Thyroid gland (tissue), 4 donors: ENCODE results near the gene LRRC27. TPM values are rescaled to one million over a fixed set of nuclear protein-coding genes. Genes with fewer than 3 reads are reported as not detected.

Experiments
- DNase-seq, 2 donors: peaks; one replicate each; pipeline ENCODE4 v3.0.0-alpha.2; 2019
- H3K27ac ChIP-seq, 3 donors: fragments of 200-600 bp; sonication (generic); 1 replicate in 2 of 3; 2 replicates in 1 of 3; pipeline ENCODE4 v1.5.1; 2016 to 2019; ENCODE audit warnings: mild to moderate bottlenecking in 1 of 3, moderate library complexity in 1 of 3
- H3K27me3 ChIP-seq: fragments of 200-600 bp; sonication (generic); one replicate; pipeline ENCODE4 v1.5.1; 2019
- H3K36me3 ChIP-seq, 2 donors: fragments of 200-600 bp; sonication (generic); one replicate each; pipeline ENCODE4 v1.5.1; 2016 to 2019
- H3K4me1 ChIP-seq, 2 donors: fragments of 200-600 bp; sonication (generic); one replicate each; pipeline ENCODE4 v1.5.1; 2017 to 2019
- H3K4me3 ChIP-seq, 3 donors: fragments of 200-600 bp; sonication (generic); replicated peaks in 1 of 3; 1 replicate in 2 of 3; 2 replicates in 1 of 3; pipeline ENCODE4 v1.5.1; 2016; ENCODE audit warnings: mild to moderate bottlenecking in 1 of 3
- H3K9me3 ChIP-seq: fragments of 200-600 bp; sonication (generic); one replicate; pipeline ENCODE4 v1.5.1; 2017
- POLR2A ChIP-seq, 2 donors: fragments of 450-650 bp; IDR thresholded peaks; one replicate each; pipeline ENCODE4 v1.6.1; 2017; ENCODE audit warnings: antibody characterized with exemption in 2 of 2, mild to moderate bottlenecking in 2 of 2, moderate library complexity in 1 of 2
- WGBS, 2 donors: methylation state at CpG; one replicate each; pipeline ENCODE4 v1.1.5; 2017; 5-methylcytosine and 5-hydroxymethylcytosine counted together
- intact Hi-C: fragments of 100-400 bp; cut with DNase I; formaldehyde crosslinking; loops from one replicate; pipeline ENCODE4 v1.15.1; 2023
- total RNA-seq, 4 donors: library from RNA; depleted of rRNA; stranded (reverse); fragments of >200 nt; gene quantifications; one replicate each; pipeline ENCODE4 v1.2.3, GENCODE V29; 2016
- TF ChIP-seq, protein P1 (sequence below), 6 experiments: fragments of 200-600 bp in 3 of 6; fragments of 450-650 bp in 3 of 6; sonication (generic) in 3 of 6; IDR thresholded peaks; one replicate each; pipeline ENCODE4 v1.5.1; 2016 to 2019; ENCODE audit warnings: antibody characterized with exemption in 6 of 6, mild to moderate bottlenecking in 2 of 6, inconsistent platforms in 1 of 6, moderate library complexity in 1 of 6

The LRRC27 gene
- 10 to 100 TPM; 14.0 to 24.4 (median 19.4) TPM for total RNA-seq

DNA sequence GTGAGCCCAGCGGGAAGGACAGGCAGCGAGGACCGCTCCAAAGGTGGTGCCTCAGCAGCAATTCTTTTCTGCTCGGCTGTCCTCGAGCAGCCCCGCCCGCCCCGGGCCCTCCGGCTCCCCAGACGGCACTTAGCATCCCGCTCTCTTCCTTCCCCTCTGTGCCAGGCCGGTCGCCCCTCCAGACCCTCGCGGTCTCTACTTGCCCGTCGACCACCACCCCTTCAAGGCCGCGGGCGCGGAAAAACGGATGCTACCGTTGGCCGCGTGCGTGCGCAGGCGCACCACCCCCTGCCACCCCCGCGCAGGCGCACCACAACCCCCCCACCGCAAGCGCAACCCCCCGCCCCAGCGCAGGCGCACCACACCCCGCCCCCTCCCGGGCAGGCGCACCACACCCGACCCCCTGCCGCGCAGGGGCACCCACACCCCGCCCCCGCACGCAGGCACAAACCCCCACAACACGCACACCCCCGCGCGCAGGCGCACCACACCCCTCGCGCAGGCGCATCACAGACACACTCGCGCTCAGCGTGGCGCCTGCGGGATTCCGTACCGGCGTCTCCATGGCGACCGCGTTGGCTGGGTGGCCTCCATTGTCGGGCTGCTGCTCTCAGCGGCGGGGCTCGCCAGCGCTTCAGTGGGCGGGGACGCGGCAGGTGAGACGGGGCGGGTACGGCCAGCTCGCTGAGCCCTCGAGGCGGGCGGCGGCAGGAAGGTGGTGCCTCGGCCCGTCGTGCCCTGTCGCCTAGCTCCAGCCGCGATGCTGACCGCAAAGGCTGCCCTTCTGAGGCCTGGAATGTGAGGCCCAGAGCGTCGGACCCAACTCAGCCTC lies at the start of gene LRRC27:
LRRC27 (plus strand) TSS at position 593 of the 832 bp plus-strand sequence. CDS start 1,332 bp downstream, outside the sequence.
- DNase-seq: peak; percentile 99 to 100
- TF ChIP-seq, protein P1, sequence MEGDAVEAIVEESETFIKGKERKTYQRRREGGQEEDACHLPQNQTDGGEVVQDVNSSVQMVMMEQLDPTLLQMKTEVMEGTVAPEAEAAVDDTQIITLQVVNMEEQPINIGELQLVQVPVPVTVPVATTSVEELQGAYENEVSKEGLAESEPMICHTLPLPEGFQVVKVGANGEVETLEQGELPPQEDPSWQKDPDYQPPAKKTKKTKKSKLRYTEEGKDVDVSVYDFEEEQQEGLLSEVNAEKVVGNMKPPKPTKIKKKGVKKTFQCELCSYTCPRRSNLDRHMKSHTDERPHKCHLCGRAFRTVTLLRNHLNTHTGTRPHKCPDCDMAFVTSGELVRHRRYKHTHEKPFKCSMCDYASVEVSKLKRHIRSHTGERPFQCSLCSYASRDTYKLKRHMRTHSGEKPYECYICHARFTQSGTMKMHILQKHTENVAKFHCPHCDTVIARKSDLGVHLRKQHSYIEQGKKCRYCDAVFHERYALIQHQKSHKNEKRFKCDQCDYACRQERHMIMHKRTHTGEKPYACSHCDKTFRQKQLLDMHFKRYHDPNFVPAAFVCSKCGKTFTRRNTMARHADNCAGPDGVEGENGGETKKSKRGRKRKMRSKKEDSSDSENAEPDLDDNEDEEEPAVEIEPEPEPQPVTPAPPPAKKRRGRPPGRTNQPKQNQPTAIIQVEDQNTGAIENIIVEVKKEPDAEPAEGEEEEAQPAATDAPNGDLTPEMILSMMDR (IDR thresholded peaks at IDR 0.05): no peak
- peak; percentile 3 to 63 for TF ChIP-seq POLR2A (IDR thresholded peaks at IDR 0.05)
- intact Hi-C loops: no loop called here
- Histone ChIP-seq H3K36me3 (no peaks in the 10 kb centered on the region), H3K4me1 (peaks cover 10 to 19% of the 10 kb centered on the region in 2 donors), H3K27me3 (no peaks in the 10 kb centered on the region), H3K27ac (peak within 1 kb of the TSS; percentile 58 to 65 (median 63)), H3K4me3 (peak within 1 kb of the TSS; percentile 68 to 94 (median 78)), H3K9me3 (no peaks in the 10 kb centered on the region)
- WGBS, 2 donors: 1% methylated on average over 16 of the region's 89 CpGs; no CpG with 5 or more reads in 1 of the 2 donors

DNA sequence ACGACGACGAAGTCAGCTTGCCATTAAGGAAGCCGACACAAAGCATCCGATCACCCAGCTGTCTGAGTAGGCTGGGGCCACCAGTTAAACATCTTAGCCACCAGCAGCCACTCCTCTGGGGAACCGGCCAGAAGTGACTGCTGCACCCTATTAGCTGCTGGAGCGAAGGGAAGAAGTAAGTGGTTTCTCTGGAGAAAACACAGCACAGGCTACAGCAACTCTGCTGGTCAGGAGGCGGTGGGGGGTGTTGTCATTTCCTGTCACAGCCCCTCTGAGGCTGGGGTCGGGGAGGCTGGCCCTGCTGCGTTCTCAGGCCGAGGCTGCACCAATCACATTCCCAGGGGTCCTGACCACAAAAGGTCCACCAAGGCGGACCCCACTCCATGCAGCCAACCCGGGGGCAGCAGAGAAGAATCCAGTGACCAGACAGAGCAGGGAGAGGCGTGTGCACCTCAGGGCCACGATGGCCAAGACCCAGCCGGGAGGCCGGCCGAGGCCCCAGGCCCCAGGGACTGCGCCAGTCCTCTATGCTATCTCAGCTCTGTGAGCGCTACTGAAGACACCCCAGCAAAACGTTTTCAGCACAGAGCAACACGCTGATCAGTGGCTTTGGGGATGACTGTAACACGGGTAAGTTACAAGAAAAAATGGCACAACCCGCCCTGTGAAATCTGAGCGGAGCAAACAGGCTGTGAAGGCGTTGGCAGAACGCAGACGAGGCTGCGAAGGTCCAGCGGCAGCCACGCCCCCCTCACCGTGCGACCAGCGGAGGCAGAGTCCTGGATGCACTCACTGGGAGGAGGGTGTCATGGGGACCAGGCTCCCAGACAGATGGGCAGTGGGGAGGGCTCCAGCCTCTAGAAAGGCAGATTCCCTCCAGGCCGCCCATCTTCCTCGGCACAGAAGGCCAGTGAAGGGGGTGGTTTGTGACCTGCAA lies 49.1 kb upstream of the LRRC27 start:
- H3K4me1 ChIP-seq: no peaks in the 10 kb centered on the region
- H3K9me3 ChIP-seq: no peaks in the 10 kb centered on the region
- no peaks in the 10 kb centered on the region for H3K36me3 ChIP-seq
- intact Hi-C loops: no loop called here
- 63 to 72% methylated on average over 24 to 34 of the region's 36 CpGs for WGBS, 2 donors
- TF ChIP-seq, protein P1 (IDR thresholded peaks at IDR 0.05): no peak
- TF ChIP-seq POLR2A (IDR thresholded peaks at IDR 0.05): no peak
- H3K27ac ChIP-seq: no peak overlapping the region
- no peaks in the 10 kb centered on the region for H3K27me3 ChIP-seq
- DNase-seq: no peak
- no peak overlapping the region for H3K4me3 ChIP-seq

DNA sequence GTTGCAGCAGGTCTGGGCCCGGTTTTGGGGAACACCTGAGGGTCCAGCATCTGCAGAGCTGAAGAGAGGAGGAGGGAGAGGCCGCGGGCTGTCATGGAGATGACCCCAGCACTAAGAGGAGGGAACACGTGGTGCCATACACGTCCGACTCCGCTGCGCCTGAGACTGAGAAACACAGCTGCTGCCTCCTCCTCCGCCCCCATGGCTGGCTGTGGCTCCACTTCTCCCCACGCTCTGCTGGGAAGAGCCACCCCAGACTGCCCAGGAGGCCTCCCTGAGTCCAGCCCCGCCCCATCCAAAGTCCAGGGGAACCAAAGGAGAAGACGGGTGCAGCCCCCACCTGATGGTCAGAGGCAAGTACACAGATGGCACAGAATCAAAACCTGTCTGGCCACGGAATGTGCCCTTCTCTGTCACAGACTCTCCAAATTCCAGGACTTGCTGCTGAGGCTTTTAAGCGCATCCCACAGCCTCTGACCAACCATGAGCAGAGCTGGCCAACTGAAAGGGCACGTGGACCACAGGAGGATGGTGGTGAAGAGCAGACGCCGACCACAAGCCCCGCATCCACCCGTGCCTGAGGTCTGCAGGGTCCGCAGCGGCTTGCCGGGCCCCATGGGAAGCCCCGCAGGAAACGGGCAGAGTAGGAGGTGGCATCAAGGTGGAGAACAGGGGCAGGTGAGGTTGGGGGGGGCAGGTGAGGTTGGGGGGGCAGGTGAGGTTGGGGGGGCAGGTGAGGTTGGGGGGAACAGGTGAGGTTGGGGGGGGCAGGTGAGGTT lies 48.2 kb upstream of the LRRC27 start:
- H3K9me3 ChIP-seq: no peaks in the 10 kb centered on the region
- H3K27ac ChIP-seq: no peak overlapping the region
- no peak for DNase-seq
- no peak for TF ChIP-seq POLR2A (IDR thresholded peaks at IDR 0.05)
- TF ChIP-seq, protein P1 (IDR thresholded peaks at IDR 0.05): no peak
- H3K27me3 ChIP-seq: no peaks in the 10 kb centered on the region
- no peak overlapping the region for H3K4me3 ChIP-seq
- intact Hi-C loops: no loop called here
- no peaks in the 10 kb centered on the region for H3K4me1 ChIP-seq
- WGBS, 2 donors: 77 to 81% methylated on average over 24 of the region's 24 CpGs
- no peaks in the 10 kb centered on the region for H3K36me3 ChIP-seq

DNA sequence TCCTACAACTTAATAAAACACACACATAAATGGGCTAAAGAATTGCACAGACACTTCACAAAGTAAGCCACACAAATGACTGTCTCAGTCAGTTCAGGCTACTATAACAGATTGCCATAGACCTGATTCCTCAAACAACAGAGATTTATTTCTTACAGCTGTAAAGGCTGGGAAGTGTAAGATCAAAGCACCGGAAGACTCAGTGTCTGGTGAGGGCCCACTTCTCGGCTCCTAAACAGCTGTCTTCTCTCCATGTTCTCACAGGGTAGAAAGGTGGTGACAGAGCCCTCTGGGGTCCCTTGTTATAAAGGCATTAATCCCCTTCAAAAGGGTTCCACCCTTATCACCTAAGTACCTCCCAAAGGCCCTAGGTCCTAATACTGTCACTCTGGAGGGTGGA lies 42.6 kb upstream of the LRRC27 start:
- TF ChIP-seq, protein P1 (IDR thresholded peaks at IDR 0.05): no peak
- TF ChIP-seq POLR2A (IDR thresholded peaks at IDR 0.05): no peak

More for the DNA sequence above, 42.6 kb upstream of the LRRC27 start:
- Histone ChIP-seq H3K27me3 (no peaks in the 10 kb centered on the region), H3K9me3 (no peaks in the 10 kb centered on the region), H3K4me3 (no peak overlapping the region), H3K36me3 (no peaks in the 10 kb centered on the region), H3K4me1 (peaks cover 6 to 15% of the 10 kb centered on the region in 2 donors), H3K27ac (no peak overlapping the region)
- 95 to 96% methylated on average over 2 of the region's 2 CpGs for WGBS, 2 donors
- no peak for DNase-seq
- intact Hi-C loops: no loop called here
